GM18498 (cell line): Measurements from ENCODE around the gene DDX56.

ENCODE experiments used
- ATAC-seq: cut with Tn5 transposase; IDR thresholded peaks from one replicate; pipeline ENCODE4 v1.9.1; 2021; ENCODE audit warnings: mild to moderate bottlenecking, moderate library complexity; ENCODE audit not compliant: unreplicated experiment

DDX56 gene

GRCh38 chr7:44538093-44538797 lies 35.5 kb downstream of the DDX56 start:
- ATAC-seq: no peak

DNA sequence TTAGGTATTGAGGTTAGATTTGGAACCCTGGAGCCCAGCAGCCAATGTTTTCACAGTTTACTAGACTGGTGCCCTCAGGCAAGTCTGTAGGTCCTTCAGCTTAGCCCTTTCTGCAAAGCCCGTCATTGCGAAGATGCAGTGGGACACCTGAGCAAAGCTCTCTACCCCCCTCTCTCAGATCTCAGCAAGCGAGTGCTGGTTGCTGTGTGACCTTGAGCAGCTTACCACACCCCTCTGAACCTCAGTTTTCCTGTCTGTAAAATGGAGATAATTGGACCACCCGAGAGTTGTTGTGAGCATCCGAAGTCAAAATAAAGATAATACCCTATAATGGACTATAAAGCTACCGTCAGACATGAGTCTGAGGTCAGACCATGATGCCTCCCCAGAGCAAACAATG lies 36.3 kb downstream of the DDX56 start:
- ATAC-seq: no peak

- no peak for ATAC-seq
These were observed 37.6 kb downstream of the DDX56 start for GRCh38 chr7:44536090-44536489.

GRCh38 chr7:44535348-44536064 lies 38.2 kb downstream of the DDX56 start:
- ATAC-seq: no peak

GRCh38 chr7:44534501-44534900 lies 39.2 kb downstream of the DDX56 start:
- ATAC-seq: no peak

DNA sequence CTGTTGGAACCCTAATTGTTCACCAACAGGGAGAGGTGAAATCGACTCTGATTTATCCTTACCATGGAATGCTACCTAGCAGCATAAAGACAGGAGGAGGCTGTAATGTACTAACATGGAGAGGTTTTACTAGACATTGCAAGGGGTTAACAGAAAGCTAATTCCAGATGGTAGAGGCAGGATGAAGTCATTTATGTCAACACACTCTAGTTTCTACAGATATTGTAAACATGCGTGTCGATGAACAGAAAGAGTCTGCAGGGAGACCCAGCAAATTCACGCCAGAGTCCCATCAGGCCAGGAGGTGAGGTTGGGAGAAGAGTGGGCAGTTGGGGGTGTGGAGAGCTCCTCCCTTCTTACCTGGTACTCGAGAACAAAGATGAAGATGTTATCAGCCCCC lies 39.6 kb downstream of the DDX56 start:
- no peak for ATAC-seq

DNA sequence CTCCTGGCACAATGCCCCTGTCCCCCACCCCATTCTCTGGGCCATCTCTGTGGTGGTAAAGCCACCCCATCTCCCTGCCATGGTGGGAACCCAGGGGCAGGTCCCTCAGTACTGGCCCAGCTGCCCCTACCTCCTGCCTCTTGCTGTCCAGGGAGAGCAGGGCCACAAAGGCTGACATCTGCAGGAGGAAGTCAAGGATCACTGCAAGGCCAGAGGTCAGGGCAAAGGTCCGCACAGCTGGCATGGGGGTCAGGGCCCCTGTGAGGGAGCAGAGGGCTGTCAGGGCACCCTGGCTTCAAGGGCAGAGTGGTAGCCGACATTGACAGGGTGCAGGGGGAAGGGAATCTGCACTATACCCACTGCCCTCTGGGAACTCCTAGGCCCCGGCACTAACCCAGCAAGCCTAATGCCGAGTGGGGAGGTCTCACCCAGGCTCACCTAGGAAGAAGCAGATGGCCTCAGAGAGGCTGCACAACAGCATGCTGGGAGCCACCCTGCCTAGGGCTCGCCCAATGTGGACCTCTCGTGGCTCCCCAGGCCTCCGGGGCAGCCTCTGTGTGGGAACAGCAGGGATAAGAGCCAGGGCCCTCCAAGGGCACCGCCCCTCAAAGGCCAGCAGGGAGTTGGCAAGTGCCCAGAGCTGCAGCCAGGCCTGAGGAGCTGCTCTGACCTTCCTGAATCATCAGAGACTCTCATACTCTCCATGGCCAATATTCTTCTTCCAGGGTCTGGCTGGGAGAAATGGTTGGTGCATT lies 40.2 kb downstream of the DDX56 start:
- no peak for ATAC-seq

DNA sequence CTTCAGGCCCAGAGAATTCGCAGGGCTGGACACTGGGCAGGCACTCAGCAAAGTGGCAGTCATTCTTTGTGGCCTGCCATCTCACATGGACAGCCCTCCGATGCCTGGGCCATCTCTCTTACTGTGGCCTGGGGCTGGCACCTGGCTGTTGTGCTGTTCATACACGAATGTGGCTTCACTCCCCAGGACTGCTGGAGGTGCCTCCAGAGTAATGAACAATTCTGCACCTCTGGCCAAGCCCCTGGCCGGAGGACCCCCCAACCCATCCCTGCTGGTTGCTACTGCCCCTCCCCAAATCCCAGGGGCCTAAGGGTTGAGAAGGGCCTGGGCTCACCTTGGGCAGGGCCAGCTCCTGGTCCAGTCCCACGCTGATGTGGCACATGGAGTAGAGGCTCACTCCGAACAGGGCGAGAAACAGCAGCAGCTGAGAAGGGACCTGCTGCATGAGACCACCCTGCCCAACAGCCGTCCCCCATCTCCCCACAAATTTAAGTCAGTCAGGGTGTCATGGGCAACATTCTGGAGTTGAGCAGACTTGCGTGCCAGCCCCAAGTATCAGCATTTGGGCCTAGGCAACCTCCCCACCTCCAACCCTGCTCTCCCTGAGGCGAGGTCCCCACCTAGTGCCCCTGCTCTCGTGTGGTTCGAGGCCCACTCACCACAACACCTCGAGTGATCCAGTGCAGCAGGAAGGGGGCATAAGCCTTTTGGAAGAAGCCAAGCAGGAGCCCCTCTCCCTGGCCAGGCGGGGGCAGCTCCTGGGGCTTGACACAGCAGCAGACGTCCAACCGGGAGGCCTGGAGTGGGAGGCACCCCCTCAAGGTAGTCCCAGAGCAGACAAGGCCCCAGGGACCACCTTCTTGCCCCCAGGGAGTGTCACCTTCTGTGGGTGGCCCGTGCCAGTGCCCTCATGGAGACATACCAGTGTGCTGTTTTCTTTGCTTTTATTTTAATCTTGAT lies 42.0 kb downstream of the DDX56 start:
- ATAC-seq: no peak

DNA sequence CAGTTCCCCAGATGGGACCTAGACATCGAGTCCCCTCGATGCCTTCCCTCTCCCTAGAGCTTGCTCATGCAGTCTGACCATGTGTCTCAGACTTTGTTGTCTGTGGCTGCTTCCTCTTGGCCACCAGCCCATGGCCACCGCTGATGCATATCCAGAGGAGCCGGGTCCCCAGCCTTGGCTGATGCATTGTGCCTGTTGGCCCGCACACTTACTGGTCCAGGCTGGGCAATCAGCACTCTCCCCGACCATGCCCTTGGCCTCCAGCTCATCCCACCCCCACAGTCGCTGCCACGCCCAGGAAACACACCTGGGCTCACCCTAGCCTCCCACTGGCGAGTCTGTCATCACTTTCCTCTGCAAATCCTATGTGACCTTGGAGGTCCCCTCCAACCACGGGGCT lies 42.7 kb downstream of the DDX56 start:
- ATAC-seq: no peak

GRCh38 chr7:44524811-44525388 lies 48.8 kb downstream of the DDX56 start:
- ATAC-seq: no peak

DNA sequence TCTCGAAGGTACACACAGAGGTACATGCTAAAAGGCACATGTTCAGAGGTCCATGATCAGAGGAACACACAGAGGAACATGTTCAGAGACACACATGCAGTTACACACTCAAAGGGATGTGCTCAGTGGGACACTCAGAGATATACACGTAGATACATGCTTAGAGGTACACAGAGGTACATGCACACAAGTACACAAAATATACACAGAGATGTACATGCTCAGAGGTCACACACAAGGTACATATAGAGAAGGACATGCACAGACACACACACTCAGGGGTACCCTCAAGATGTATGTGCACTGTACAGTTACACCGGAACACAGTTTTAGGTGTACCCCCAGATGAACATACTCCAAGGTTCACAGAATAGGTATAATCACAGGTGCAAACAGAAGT lies 51.4 kb downstream of the DDX56 start:
- ATAC-seq: no peak

- ATAC-seq: no peak
These were observed 52.2 kb downstream of the DDX56 start for GRCh38 chr7:44521347-44522095.

- ATAC-seq: no peak
These were observed 53.1 kb downstream of the DDX56 start for GRCh38 chr7:44520574-44520973.

DNA sequence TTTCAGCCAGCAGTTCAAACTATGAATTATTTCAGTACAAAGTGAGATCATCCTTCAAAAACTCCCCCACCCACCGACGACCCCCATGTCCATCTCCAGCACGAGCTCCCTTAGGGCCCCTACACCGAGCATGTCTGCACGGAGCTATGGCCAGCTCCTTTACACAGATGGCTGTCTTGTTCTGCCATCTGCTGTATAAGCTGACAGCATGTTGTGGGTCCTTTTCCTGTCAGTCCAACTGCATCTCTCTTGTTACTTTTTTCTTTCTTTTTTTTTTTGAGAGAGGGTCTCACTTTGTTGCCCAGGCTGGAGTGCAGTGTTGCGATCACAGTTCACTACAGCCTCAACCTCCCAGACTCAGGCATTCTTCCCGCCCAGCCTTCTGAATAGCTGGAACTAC lies 54.2 kb downstream of the DDX56 start:
- no peak for ATAC-seq

GRCh38 chr7:44518761-44519160 lies 54.9 kb downstream of the DDX56 start:
- ATAC-seq: no peak

DNA sequence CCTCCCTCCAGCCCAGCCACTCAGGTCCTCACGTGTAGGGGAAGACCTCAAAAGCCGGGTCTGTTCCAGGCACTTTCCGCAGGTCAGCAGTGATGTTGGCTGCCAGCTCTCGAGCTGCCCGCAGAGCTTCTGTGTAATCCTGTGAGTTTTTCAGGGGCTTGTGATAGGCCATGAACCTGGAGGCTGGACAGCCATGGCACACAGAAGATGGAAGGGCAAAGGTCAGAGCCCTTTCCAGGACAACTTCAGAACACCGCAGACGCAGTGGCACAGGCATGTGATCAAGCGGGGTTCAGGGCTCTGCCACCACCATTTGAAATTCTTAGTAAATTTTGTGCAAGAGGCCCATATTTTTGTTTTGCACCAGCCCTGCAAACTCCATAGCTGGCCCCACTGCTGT lies 56.5 kb downstream of the DDX56 start:
- no peak for ATAC-seq
